HG02970 (cell line): ENCODE data around the gene PTPRN2.
"Not testable (repeated sequence)": the region's sequence is repeated elsewhere in the genome, so short reads cannot be mapped to it uniquely, and the experiment has no call there.

Experiments used
- ATAC-seq: cut with Tn5 transposase; IDR thresholded peaks from one replicate; pipeline ENCODE4 v1.9.1; 2021; ENCODE audit warnings: mild to moderate bottlenecking, moderate library complexity, moderate number of reproducible peaks; ENCODE audit not compliant: unreplicated experiment, low FRiP score

The PTPRN2 gene

GRCh38 chr7:158320328-158320727, 267.3 kb downstream of the PTPRN2 start:
- ATAC-seq, result no peak

- no peak for ATAC-seq
Measured at GRCh38 chr7:158318511-158318913, 269.1 kb downstream of the PTPRN2 start.

- ATAC-seq, result no peak
Measured at GRCh38 chr7:158317238-158318205, 270.1 kb downstream of the PTPRN2 start.

- ATAC-seq, result no peak
Measured at GRCh38 chr7:158316466-158317031, 271.1 kb downstream of the PTPRN2 start.

GRCh38 chr7:158315881-158316280, 271.7 kb downstream of the PTPRN2 start:
- no peak for ATAC-seq

- ATAC-seq, result no peak
Measured at GRCh38 chr7:158315326-158315725, 272.3 kb downstream of the PTPRN2 start.

GRCh38 chr7:158314394-158314793, 273.2 kb downstream of the PTPRN2 start:
- no peak for ATAC-seq

GRCh38 chr7:158313931-158314330, 273.7 kb downstream of the PTPRN2 start:
- no peak for ATAC-seq

GRCh38 chr7:158312789-158313188, 274.8 kb downstream of the PTPRN2 start:
- ATAC-seq, result no peak

GRCh38 chr7:158311791-158312190, 275.8 kb downstream of the PTPRN2 start:
- ATAC-seq, result no peak

GRCh38 chr7:158310924-158311666, 276.5 kb downstream of the PTPRN2 start:
- no peak for ATAC-seq

GRCh38 chr7:158309868-158310763, 277.5 kb downstream of the PTPRN2 start:
- no peak for ATAC-seq

- no peak for ATAC-seq
Measured at GRCh38 chr7:158308001-158308400, 279.6 kb downstream of the PTPRN2 start.

GRCh38 chr7:158304072-158304471, 283.6 kb downstream of the PTPRN2 start:
- not testable (repeated sequence) for ATAC-seq

GRCh38 chr7:158303121-158303520, 284.5 kb downstream of the PTPRN2 start:
- ATAC-seq, result no peak

- no peak for ATAC-seq
Measured at GRCh38 chr7:158302274-158303070, 285.2 kb downstream of the PTPRN2 start.

- ATAC-seq, result no peak
Measured at GRCh38 chr7:158301207-158301606, 286.4 kb downstream of the PTPRN2 start.

GRCh38 chr7:158300427-158300826, 287.2 kb downstream of the PTPRN2 start:
- ATAC-seq, result no peak

- ATAC-seq, result no peak
Measured at GRCh38 chr7:158299607-158300006, 288.0 kb downstream of the PTPRN2 start.
